ENCODE measurements around the gene ZNF205. TPM values are rescaled to one million over a fixed set of nuclear protein-coding genes. Genes with fewer than 3 reads are reported as not detected.

Gene ZNF205
- total and polyA plus RNA-seq, 2 of the 13 experiments (the other 11 are each of a cell fraction or from before 2014, with no cell fraction given) = 5.8 to 10.2 TPM

- TF ChIP-seq NONO (IDR thresholded peaks at IDR 0.05) (no peak), NONO (CRISPR knock-in tag; conservative IDR thresholded peaks at IDR 0.05) (0 out of 2 replicates have a peak, but pooled peaks have one; percentile 42), ZFP91 (CRISPR knock-in tag; IDR thresholded peaks at IDR 0.05; ENCODE audit: borderline replicate concordance) (peak; percentile 68), LBX2 (CRISPR knock-in tag; IDR thresholded peaks at IDR 0.05; ENCODE audit: borderline replicate concordance) (0 out of 2 replicates have a peak, but pooled peaks have one; percentile 35), THRA (CRISPR knock-in tag; IDR thresholded peaks at IDR 0.05; ENCODE audit: borderline replicate concordance) (0 out of 2 replicates have a peak, but pooled peaks have one; percentile 33), MBD4 (IDR thresholded peaks at IDR 0.05; ENCODE audit: borderline replicate concordance, low read length) (peak; percentile 56; the same call in 1 of the 2 replicates), KDM5A (IDR thresholded peaks at IDR 0.05; ENCODE audit: borderline replicate concordance, low read length) (no peak), STAG1 (CRISPR knock-in tag; IDR thresholded peaks at IDR 0.05) (peak; percentile 67), SAP130 (CRISPR knock-in tag; IDR thresholded peaks at IDR 0.05; ENCODE audit: low read depth) (peak; percentile 40; the same call in 1 of the 2 replicates), ZNF720 (CRISPR knock-in tag; IDR thresholded peaks at IDR 0.05) (no peak), ZNF577 (CRISPR knock-in tag; IDR thresholded peaks at IDR 0.05; ENCODE audit: borderline replicate concordance, low read depth) (no peak), SOX6 (IDR thresholded peaks at IDR 0.05) (no peak), SOX6 (CRISPR knock-in tag; IDR thresholded peaks at IDR 0.05) (no peak), ZNF687 (CRISPR knock-in tag; IDR thresholded peaks at IDR 0.05) (peak; percentile 82), ZBTB33 (CRISPR knock-in tag; IDR thresholded peaks at IDR 0.05) (peak; percentile 79)
- TF ChIP-seq, protein P1, sequence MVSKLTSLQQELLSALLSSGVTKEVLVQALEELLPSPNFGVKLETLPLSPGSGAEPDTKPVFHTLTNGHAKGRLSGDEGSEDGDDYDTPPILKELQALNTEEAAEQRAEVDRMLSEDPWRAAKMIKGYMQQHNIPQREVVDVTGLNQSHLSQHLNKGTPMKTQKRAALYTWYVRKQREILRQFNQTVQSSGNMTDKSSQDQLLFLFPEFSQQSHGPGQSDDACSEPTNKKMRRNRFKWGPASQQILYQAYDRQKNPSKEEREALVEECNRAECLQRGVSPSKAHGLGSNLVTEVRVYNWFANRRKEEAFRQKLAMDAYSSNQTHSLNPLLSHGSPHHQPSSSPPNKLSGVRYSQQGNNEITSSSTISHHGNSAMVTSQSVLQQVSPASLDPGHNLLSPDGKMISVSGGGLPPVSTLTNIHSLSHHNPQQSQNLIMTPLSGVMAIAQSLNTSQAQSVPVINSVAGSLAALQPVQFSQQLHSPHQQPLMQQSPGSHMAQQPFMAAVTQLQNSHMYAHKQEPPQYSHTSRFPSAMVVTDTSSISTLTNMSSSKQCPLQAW (CRISPR knock-in tag; IDR thresholded peaks at IDR 0.05) = 0 out of 2 replicates have a peak, but pooled peaks have one; percentile 37
Measured at GRCh38 chr16:3129137-3130131, 17.0 kb downstream of the ZNF205 start (continued).

Measured in HepG2 (cell line).